ENCODE measurements around the gene AGMO.

Gene AGMO

DNA sequence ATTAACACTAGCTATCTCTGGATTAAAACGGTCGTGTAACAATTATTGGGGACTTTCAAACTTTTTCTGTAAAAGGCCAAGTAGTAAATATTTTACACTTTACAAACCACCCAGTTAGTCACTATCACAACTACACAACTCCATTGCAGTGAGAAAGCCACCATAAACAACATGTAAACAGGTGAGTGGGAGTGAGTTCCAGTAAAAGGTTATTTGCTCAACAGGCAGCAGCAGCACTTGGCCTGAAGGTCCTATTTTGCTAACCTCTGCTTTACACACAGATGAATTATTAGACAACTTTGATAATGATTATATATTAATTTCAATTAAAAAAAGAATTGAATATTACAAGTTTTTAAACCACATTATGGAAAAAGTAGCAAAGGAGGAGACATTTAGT is 15.8 kb upstream of the AGMO start:
- no peaks in the 10 kb centered on the region for H3K27me3 ChIP-seq (ENCODE audit: insufficient read depth, low read depth, severe bottlenecking)
- H3K4me3 ChIP-seq (ENCODE audit: low read depth, low read length): no peak overlapping the region
- no peak for DNase-seq
- no peaks in the 10 kb centered on the region for H3K36me3 ChIP-seq
- TF ChIP-seq, protein P1, sequence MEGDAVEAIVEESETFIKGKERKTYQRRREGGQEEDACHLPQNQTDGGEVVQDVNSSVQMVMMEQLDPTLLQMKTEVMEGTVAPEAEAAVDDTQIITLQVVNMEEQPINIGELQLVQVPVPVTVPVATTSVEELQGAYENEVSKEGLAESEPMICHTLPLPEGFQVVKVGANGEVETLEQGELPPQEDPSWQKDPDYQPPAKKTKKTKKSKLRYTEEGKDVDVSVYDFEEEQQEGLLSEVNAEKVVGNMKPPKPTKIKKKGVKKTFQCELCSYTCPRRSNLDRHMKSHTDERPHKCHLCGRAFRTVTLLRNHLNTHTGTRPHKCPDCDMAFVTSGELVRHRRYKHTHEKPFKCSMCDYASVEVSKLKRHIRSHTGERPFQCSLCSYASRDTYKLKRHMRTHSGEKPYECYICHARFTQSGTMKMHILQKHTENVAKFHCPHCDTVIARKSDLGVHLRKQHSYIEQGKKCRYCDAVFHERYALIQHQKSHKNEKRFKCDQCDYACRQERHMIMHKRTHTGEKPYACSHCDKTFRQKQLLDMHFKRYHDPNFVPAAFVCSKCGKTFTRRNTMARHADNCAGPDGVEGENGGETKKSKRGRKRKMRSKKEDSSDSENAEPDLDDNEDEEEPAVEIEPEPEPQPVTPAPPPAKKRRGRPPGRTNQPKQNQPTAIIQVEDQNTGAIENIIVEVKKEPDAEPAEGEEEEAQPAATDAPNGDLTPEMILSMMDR (IDR thresholded peaks at IDR 0.05; ENCODE audit: low read depth, low read length): no peak
- no peaks in the 10 kb centered on the region for H3K9me3 ChIP-seq (ENCODE audit: severe bottlenecking)
- H3K27ac ChIP-seq: no peak overlapping the region

DNA sequence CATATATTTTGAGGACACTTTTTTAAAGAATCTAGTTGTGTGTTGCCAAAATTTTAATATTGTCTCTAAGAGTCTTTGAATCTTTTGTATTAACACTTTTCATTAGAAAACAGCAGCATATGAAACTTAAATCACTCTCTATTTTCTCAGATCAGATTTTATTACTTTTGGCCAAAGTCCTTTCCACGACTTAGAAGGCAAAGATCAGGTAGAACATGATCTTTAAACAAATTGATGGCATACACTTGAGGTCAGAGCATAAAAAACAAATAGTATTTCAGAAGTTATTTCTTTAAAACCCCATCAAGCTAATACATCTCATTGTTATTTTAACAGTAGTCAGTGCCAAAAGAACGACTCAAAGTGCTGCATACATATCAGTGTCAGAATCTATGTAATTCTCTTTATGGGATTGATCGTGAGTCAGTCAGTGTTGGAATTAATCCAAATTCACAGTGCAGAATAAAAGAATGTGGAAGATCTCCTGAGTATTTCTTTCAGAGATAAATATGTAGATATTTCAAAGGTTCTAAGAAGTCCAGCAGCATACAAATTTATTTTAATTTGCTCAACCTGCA is 9.6 kb upstream of the AGMO start:
- TF ChIP-seq, protein P1 (IDR thresholded peaks at IDR 0.05; ENCODE audit: low read depth, low read length): no peak
- no peaks in the 10 kb centered on the region for H3K9me3 ChIP-seq (ENCODE audit: severe bottlenecking)
- no peak for DNase-seq
- H3K36me3 ChIP-seq: no peaks in the 10 kb centered on the region
- H3K4me3 ChIP-seq (ENCODE audit: low read depth, low read length): no peak overlapping the region
- no peak overlapping the region for H3K27ac ChIP-seq
- no peaks in the 10 kb centered on the region for H3K27me3 ChIP-seq (ENCODE audit: insufficient read depth, low read depth, severe bottlenecking)

DNA sequence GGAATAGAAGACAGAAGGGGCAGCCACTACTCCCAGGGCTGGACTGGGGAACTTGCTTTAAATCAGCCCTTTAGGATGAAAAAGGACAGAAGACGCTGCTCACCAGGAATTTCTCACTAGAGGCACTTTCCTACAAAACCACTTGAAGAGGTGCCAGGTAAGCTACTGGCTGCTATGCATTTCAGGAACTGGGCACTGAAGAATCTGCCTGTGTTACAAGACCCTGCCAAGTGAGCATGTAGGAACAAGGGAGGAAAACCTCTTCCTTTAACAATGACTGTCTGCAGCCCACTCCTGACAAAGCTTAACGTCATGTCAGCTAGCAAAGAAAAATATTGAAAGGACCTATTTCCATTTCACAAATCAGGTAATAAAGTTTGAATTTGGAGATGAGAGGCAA is 5.8 kb upstream of the AGMO start:
- DNase-seq: no peak
- H3K36me3 ChIP-seq: no peaks in the 10 kb centered on the region
- no peak overlapping the region for H3K27ac ChIP-seq
- no peak overlapping the region for H3K4me3 ChIP-seq (ENCODE audit: low read depth, low read length)
- no peaks in the 10 kb centered on the region for H3K27me3 ChIP-seq (ENCODE audit: insufficient read depth, low read depth, severe bottlenecking)
- no peaks in the 10 kb centered on the region for H3K9me3 ChIP-seq (ENCODE audit: severe bottlenecking)
- TF ChIP-seq, protein P1 (IDR thresholded peaks at IDR 0.05; ENCODE audit: low read depth, low read length): no peak

DNA sequence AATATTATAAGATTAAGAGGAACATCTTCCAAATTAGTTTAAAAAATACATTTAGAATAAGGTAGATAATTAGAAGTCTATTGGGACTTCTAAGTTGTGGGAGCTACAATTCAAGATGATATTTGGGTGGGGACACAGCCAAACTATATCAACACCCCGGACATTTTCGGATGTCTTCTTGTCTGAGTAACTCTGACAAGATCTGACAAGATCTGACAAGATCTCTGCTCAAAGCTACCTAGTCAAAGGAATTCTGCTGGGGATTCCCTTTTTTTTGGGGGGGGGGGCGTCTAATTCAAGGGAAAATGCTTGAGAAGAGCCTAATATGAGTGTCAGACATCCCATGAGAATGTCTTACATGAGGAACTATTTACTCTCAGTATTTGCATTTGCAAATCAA is 5.2 kb upstream of the AGMO start:
- TF ChIP-seq, protein P1 (IDR thresholded peaks at IDR 0.05; ENCODE audit: low read depth, low read length): no peak
- Histone ChIP-seq H3K4me3 (ENCODE audit: low read depth, low read length) (no peak overlapping the region), H3K27ac (no peak overlapping the region), H3K27me3 (ENCODE audit: insufficient read depth, low read depth, severe bottlenecking) (no peaks in the 10 kb centered on the region), H3K36me3 (no peaks in the 10 kb centered on the region), H3K9me3 (ENCODE audit: severe bottlenecking) (no peaks in the 10 kb centered on the region)
- DNase-seq: no peak

DNA sequence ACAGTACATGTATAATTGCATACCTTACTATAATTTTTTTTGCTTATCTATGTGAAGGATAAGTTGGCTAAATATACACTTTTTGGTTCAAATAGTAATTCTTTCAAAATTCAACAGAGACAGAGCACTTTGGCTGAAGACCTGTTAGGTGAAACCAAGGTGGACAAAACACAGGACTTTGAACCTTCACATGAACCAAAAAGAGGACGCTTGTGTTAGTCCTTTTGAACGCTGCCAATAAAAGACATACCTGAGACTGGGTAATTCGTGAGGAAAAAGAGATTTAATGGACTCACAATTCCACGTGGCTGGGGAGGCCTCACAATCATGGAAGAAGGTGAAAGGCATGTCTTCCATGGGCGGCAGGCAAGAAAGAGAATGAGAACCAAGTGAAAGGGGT is 4.7 kb upstream of the AGMO start:
- Histone ChIP-seq H3K27me3 (ENCODE audit: insufficient read depth, low read depth, severe bottlenecking) (no peaks in the 10 kb centered on the region), H3K4me3 (ENCODE audit: low read depth, low read length) (no peak overlapping the region), H3K36me3 (no peaks in the 10 kb centered on the region), H3K9me3 (ENCODE audit: severe bottlenecking) (no peaks in the 10 kb centered on the region), H3K27ac (no peak overlapping the region)
- TF ChIP-seq, protein P1 (IDR thresholded peaks at IDR 0.05; ENCODE audit: low read depth, low read length): no peak
- no peak for DNase-seq

DNA sequence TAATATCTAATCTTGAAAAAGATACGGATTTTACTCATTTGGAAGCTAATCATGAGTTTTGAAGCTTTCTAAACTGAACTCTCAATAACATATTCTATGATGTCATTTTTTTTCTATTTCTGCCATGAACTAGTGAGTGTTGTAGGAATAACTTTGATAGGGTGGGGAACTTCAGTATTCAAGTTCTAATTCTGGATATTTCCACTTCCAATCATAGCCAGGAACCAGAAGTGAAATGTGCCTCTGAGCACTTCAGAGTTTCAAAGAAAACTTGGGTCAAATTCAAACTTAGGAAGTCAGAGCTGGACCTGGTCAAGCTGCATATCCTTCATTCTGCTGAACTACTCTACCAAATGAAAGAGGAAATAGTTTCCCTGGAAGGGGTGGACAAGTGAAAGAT is 847 bp downstream of the AGMO start:
- TF ChIP-seq, protein P1 (IDR thresholded peaks at IDR 0.05; ENCODE audit: low read depth, low read length): no peak
- H3K9me3 ChIP-seq (ENCODE audit: severe bottlenecking): no peaks in the 10 kb centered on the region
- no peak for DNase-seq
- H3K27ac ChIP-seq: peak overlapping the region; percentile 85; the same call in 1 of the 2 replicates
- H3K36me3 ChIP-seq: no peaks in the 10 kb centered on the region
- H3K27me3 ChIP-seq (ENCODE audit: insufficient read depth, low read depth, severe bottlenecking): no peaks in the 10 kb centered on the region
- no peak overlapping the region for H3K4me3 ChIP-seq (ENCODE audit: low read depth, low read length)

All from WERI-Rb-1 (cell line).